A549 (cell line): ENCODE results near the gene TMEM131. TPM values are rescaled to one million over a fixed set of nuclear protein-coding genes. Genes with fewer than 3 reads are reported as not detected.

Source experiments
- ATAC-seq, 2 experiments: fragments of 200-7000 bp in 1 of 2; fragments of >200 bp in 1 of 2; cut with Nextera tagmentation in 1 of 2; cut with Tn5 transposase in 1 of 2; 3 replicates each; pipeline versions ENCODE4 v1.8.0 to v1.9.1; 2018 to 2020; ENCODE audit warnings: mild to moderate bottlenecking in 1 of 2, moderate library complexity in 1 of 2
- CTCF ChIA-PET: fragments of 300-600 bp; sonication (Branson Sonifier 250); formaldehyde crosslinking; extraction: SDS; loops from one replicate; lab custom pipeline; 2021; ENCODE audit warnings: antibody characterized with exemption, inconsistent platforms; lab: Yijun Ruan, JAX
- POLR2A ChIA-PET: fragments of 350-600 bp; formaldehyde crosslinking; extraction: SDS; loops from one replicate; lab custom pipeline; 2021; ENCODE audit warnings: antibody characterized with exemption, inconsistent platforms; lab: Yijun Ruan, JAX
- DNase-seq, 2 experiments: peaks; one replicate each; pipeline versions ENCODE4 v3.0.0 to v3.0.0-alpha.2; 2011 to 2016; ENCODE audit warnings: low read depth in 1 of 2, low spot score in 1 of 2
- FAIRE-seq: peaks from 2 replicates; lab custom pipeline; 2011; peaks lifted over from hg19 to GRCh38; lab: Jason Lieb, UNC
- H3K27ac ChIP-seq, 2 experiments: fragments of >200 bp; sonication (Bioruptor Twin); formaldehyde crosslinking; 3 replicates each; pipeline ENCODE4 v1.5.1; 2016 to 2017
- H3K4me1 ChIP-seq: fragments of >200 bp; sonication (Bioruptor Twin); formaldehyde crosslinking; 3 replicates; pipeline ENCODE4 v1.6.1; 2016
- H3K4me2 ChIP-seq: fragments of >200 bp; sonication (Bioruptor Twin); formaldehyde crosslinking; 3 replicates; pipeline ENCODE4 v1.6.1; 2016
- H3K4me3 ChIP-seq: fragments of >200 bp; sonication (Bioruptor Twin); formaldehyde crosslinking; 3 replicates; pipeline ENCODE4 v1.5.1; 2016
- H3K9me3 ChIP-seq: fragments of >200 bp; sonication (Bioruptor Twin); formaldehyde crosslinking; 3 replicates; pipeline ENCODE4 v1.6.1; 2016
- BHLHE40 ChIP-seq: IDR thresholded peaks from 2 replicates; pipeline ENCODE4 v1.6.1; 2012; ENCODE audit warnings: low read depth, low read length, inconsistent platforms
- CBX8 ChIP-seq: fragments of 200-600 bp; sonication (generic); IDR thresholded peaks from 2 replicates; pipeline ENCODE4 v1.6.1; 2016
- CEBPB ChIP-seq, 2 experiments: fragments of >200 bp in 1 of 2; sonication (Bioruptor Twin) in 1 of 2; formaldehyde crosslinking in 1 of 2; IDR thresholded peaks; 2 replicates each; pipeline ENCODE4 v1.6.1; 2012 to 2016
- EHF ChIP-seq: fragments of 250-450 bp; sonication (Bioruptor Pico); IDR thresholded peaks from 2 replicates; pipeline ENCODE4 v1.5.0; 2020; ENCODE audit warnings: mild to moderate bottlenecking
- ESRRA ChIP-seq: fragments of 150-350 bp; IDR thresholded peaks from 2 replicates; pipeline ENCODE4 v1.6.1; 2014; ENCODE audit warnings: mild to moderate bottlenecking, low read length, borderline replicate concordance
- FOXS1 ChIP-seq: fragments of 250-450 bp; sonication (Bioruptor Pico); IDR thresholded peaks from 2 replicates; pipeline ENCODE4 v1.5.0; 2020; ENCODE audit warnings: mild to moderate bottlenecking, moderate library complexity
- HEYL ChIP-seq: fragments of 250-450 bp; sonication (Bioruptor Pico); IDR thresholded peaks from 2 replicates; pipeline ENCODE4 v1.8.0; 2021; ENCODE audit warnings: mild to moderate bottlenecking, moderate library complexity
- HOXB5 ChIP-seq: fragments of 250-450 bp; sonication (Bioruptor Pico); IDR thresholded peaks from 2 replicates; pipeline ENCODE4 v1.5.0; 2020; ENCODE audit warnings: mild to moderate bottlenecking, moderate library complexity
- JUNB ChIP-seq: fragments of >200 bp; sonication (Bioruptor Twin); formaldehyde crosslinking; IDR thresholded peaks from 2 replicates; pipeline ENCODE4 v1.6.1; 2016
- MAFK ChIP-seq: fragments of 450-650 bp; IDR thresholded peaks from 2 replicates; pipeline ENCODE4 v1.6.1; 2014; ENCODE audit not compliant: partially characterized antibody
- MAZ ChIP-seq: fragments of 150-350 bp; IDR thresholded peaks from 2 replicates; pipeline ENCODE4 v1.6.1; 2014; ENCODE audit warnings: antibody characterized with exemption, low read depth, low read length, borderline replicate concordance
- PBX3 ChIP-seq: IDR thresholded peaks from 2 replicates; pipeline ENCODE4 v1.6.1; 2012
- POLR2A ChIP-seq: IDR thresholded peaks from 2 replicates; pipeline ENCODE4 v1.6.1; 2012; ENCODE audit warnings: mild to moderate bottlenecking, low read length
- RAD21 ChIP-seq, 2 experiments: fragments of >200 bp in 1 of 2; sonication (Bioruptor Twin) in 1 of 2; formaldehyde crosslinking in 1 of 2; IDR thresholded peaks in 1 of 2; conservative IDR thresholded peaks in 1 of 2; 2 replicates in 1 of 2; 3 replicates in 1 of 2; pipeline ENCODE4 v1.6.1; 2012 to 2018; ENCODE audit warnings: inconsistent platforms in 1 of 2
- RARB ChIP-seq: fragments of 250-450 bp; sonication (Bioruptor Pico); IDR thresholded peaks from 2 replicates; pipeline ENCODE4 v1.8.0; 2021; ENCODE audit warnings: mild to moderate bottlenecking, moderate library complexity
- RFX5 ChIP-seq: fragments of 450-650 bp; IDR thresholded peaks from 2 replicates; pipeline ENCODE4 v1.7.1; 2014; ENCODE audit warnings: antibody characterized with exemption, mild to moderate bottlenecking, moderate library complexity
- SMC3 ChIP-seq: fragments of >200 bp; sonication (Bioruptor Twin); formaldehyde crosslinking; IDR thresholded peaks from 3 replicates; pipeline ENCODE4 v1.6.1; 2018; ENCODE audit warnings: inconsistent platforms
- SREBF2 ChIP-seq: fragments of 450-650 bp; IDR thresholded peaks from 2 replicates; pipeline ENCODE4 v1.6.1; 2014; ENCODE audit warnings: mild to moderate bottlenecking, moderate library complexity
- ZC3H11A ChIP-seq: fragments of 450-650 bp; IDR thresholded peaks from 2 replicates; pipeline ENCODE4 v1.6.1; 2014; ENCODE audit warnings: antibody characterized with exemption, mild to moderate bottlenecking
- ZSCAN20 ChIP-seq: fragments of 250-450 bp; sonication (Bioruptor Pico); IDR thresholded peaks from 2 replicates; pipeline ENCODE4 v1.8.0; 2022; ENCODE audit warnings: mild to moderate bottlenecking, moderate library complexity
- WGBS: methylation state at CpG from one replicate; pipeline ENCODE4 v1.1.6; 2017; ENCODE audit errors: missing lambda C conversion rate; 5-methylcytosine and 5-hydroxymethylcytosine counted together
- polyA plus RNA-seq, 4 experiments: library from polyadenylated mRNA; depleted of rRNA in 3 of 4; stranded (reverse); fragments of >200 nt; fragmentation: RNase III in 1 of 4; extraction: RNeasy Plus Mini Kit Qiagen cat#74134 plus additional on column Dnase treatment in 1 of 4; gene quantifications; 2 replicates in 3 of 4; 3 replicates in 1 of 4; pipeline ENCODE4 v1.2.3, GENCODE V29; 2011 to 2017
- TF ChIP-seq, protein P1 (sequence below): fragments of 450-650 bp; IDR thresholded peaks from 2 replicates; pipeline ENCODE4 v1.6.1; 2014; ENCODE audit warnings: antibody characterized with exemption
- TF ChIP-seq, protein P2 (sequence below): fragments of >200 bp; sonication (Bioruptor Twin); formaldehyde crosslinking; IDR thresholded peaks from 3 replicates; pipeline ENCODE4 v1.5.1; 2016

TMEM131 gene
- polyA plus RNA-seq, 2 of the 4 experiments (the other 2 are of a cell fraction): 14.5 to 21.8 TPM

- no peak for TF ChIP-seq HEYL (CRISPR knock-in tag)
- no peak for TF ChIP-seq FOXS1 (CRISPR knock-in tag)
- TF ChIP-seq CEBPB (IDR thresholded peaks at IDR 0.05): no peak
- TF ChIP-seq, all 56 proteins: peak for 0
Observed at GRCh38 chr2:97932975-97933662, 62.6 kb downstream of the TMEM131 start (continued).

- no peaks in the 10 kb centered on the region for H3K9me3 ChIP-seq
- ATAC-seq: no peak
- H3K4me2 ChIP-seq: no peak overlapping the region
- CTCF ChIA-PET: no interaction called here
- TF ChIP-seq, protein P1, sequence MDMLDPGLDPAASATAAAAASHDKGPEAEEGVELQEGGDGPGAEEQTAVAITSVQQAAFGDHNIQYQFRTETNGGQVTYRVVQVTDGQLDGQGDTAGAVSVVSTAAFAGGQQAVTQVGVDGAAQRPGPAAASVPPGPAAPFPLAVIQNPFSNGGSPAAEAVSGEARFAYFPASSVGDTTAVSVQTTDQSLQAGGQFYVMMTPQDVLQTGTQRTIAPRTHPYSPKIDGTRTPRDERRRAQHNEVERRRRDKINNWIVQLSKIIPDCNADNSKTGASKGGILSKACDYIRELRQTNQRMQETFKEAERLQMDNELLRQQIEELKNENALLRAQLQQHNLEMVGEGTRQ: no peak
- no peak for TF ChIP-seq BHLHE40
- no peak for TF ChIP-seq MAFK
- TF ChIP-seq RAD21 (conservative IDR thresholded peaks at IDR 0.05 in 1 of 2, IDR thresholded peaks at IDR 0.05 in 1 of 2): no peak
- no peak for TF ChIP-seq SMC3
- TF ChIP-seq RARB (CRISPR knock-in tag): no peak
- no peak for TF ChIP-seq MAZ
- no peak for TF ChIP-seq POLR2A
- no peak for TF ChIP-seq ZSCAN20 (CRISPR knock-in tag)
- TF ChIP-seq, all 56 proteins: peak for 0
- no peak overlapping the region for H3K4me3 ChIP-seq
- FAIRE-seq: no peak
- POLR2A ChIA-PET: no interaction called here
- H3K27ac ChIP-seq: no peak overlapping the region
- no peak for DNase-seq
- peaks cover 20% of the 10 kb centered on the region for H3K4me1 ChIP-seq
Observed at GRCh38 chr2:97931858-97932225, 63.9 kb downstream of the TMEM131 start.

DNA sequence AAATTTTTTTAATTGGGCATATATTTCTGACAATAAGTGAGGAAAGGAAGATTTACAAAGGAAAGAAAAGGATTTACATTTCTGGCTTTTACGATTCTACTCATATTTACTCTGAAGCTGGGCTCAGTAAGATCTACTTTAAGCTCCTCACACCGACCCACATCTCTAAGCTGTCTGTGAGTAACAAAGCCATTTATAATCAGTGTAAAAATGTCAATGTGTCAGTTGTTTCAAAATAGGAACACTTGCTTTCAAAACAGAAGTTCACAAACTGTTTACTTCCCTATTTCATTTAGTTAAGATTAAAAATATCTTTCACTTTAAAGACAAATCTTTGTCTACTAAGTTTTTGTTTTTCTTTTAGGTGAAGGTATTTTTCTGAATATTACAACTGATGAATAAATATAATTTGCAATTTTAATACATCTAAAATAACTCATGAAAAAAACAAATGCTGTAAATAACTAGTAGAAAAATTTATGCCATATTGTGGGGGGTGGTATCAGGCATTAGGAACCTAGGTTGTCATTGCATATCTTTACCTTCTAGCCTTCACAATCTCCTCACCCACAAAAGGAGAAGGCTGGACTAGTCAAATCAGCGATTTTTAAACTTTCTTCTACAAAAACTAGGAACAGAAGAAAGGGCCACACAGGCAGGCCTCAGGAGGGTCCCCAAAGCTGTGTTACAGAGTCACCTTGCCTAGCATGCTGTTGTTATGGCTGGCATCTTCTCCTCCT lies 64.5 kb downstream of the TMEM131 start:
- ATAC-seq: no peak
- Histone ChIP-seq H3K4me2 (no peak overlapping the region), H3K9me3 (no peaks in the 10 kb centered on the region), H3K27ac (no peak overlapping the region), H3K4me3 (no peak overlapping the region), H3K4me1 (peaks cover 16% of the 10 kb centered on the region)
- DNase-seq: no peak
- TF ChIP-seq ZSCAN20 (CRISPR knock-in tag) (no peak), RFX5 (no peak), CBX8 (no peak), JUNB (no peak), EHF (no peak), ESRRA (no peak), SREBF2 (no peak), ZC3H11A (no peak), PBX3 (no peak), HOXB5 (CRISPR knock-in tag) (no peak)
- TF ChIP-seq, protein P2, sequence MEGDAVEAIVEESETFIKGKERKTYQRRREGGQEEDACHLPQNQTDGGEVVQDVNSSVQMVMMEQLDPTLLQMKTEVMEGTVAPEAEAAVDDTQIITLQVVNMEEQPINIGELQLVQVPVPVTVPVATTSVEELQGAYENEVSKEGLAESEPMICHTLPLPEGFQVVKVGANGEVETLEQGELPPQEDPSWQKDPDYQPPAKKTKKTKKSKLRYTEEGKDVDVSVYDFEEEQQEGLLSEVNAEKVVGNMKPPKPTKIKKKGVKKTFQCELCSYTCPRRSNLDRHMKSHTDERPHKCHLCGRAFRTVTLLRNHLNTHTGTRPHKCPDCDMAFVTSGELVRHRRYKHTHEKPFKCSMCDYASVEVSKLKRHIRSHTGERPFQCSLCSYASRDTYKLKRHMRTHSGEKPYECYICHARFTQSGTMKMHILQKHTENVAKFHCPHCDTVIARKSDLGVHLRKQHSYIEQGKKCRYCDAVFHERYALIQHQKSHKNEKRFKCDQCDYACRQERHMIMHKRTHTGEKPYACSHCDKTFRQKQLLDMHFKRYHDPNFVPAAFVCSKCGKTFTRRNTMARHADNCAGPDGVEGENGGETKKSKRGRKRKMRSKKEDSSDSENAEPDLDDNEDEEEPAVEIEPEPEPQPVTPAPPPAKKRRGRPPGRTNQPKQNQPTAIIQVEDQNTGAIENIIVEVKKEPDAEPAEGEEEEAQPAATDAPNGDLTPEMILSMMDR: no peak
- FAIRE-seq: no peak
- WGBS: 68% methylated on average over 3 of the region's 3 CpGs
- POLR2A ChIA-PET: no interaction called here
- CTCF ChIA-PET: no interaction called here
